ENCODE data around the gene CFL1. TPM values are rescaled to one million over a fixed set of nuclear protein-coding genes. Genes with fewer than 3 reads are reported as not detected.

The CFL1 gene
- total RNA-seq: 2,195 and 2,365 TPM in 2 replicates

- no peak for TF ChIP-seq CTCF (conservative IDR thresholded peaks at IDR 0.05; ENCODE audit: low read depth, low read length)
- peak within 1 kb of the TSS; percentile 98 for H3K4me3 ChIP-seq (ENCODE audit: low read depth, low read length)
- DNase-seq (ENCODE audit: low read depth): peak; percentile 51
Measured at GRCh38 chr11:65857853-65858680, at the start of gene CFL1. Gene CFL1, minus strand, starts transcription at chr11:65858180. Its CDS starts 81 bp downstream, at chr11:65858099.

- DNase-seq (ENCODE audit: low read depth): no peak
- no peak overlapping the region for H3K4me3 ChIP-seq (ENCODE audit: low read depth, low read length)
- no peak for TF ChIP-seq CTCF (conservative IDR thresholded peaks at IDR 0.05; ENCODE audit: low read depth, low read length)
Measured at GRCh38 chr11:65906602-65907001, 48.6 kb upstream of the CFL1 start.

- no peak for TF ChIP-seq CTCF (conservative IDR thresholded peaks at IDR 0.05; ENCODE audit: low read depth, low read length)
- no peak overlapping the region for H3K4me3 ChIP-seq (ENCODE audit: low read depth, low read length)
Measured at GRCh38 chr11:65903715-65904114, 45.7 kb upstream of the CFL1 start.

GRCh38 chr11:65903068-65903481 is 45.1 kb upstream of the CFL1 start:
- no peak for DNase-seq (ENCODE audit: low read depth)
- no peak for TF ChIP-seq CTCF (conservative IDR thresholded peaks at IDR 0.05; ENCODE audit: low read depth, low read length)
- H3K4me3 ChIP-seq (ENCODE audit: low read depth, low read length): no peak overlapping the region

More at GRCh38 chr11:65903715-65904114, 45.7 kb upstream of the CFL1 start:
- DNase-seq (ENCODE audit: low read depth): no peak

GRCh38 chr11:65900899-65901180 is 42.9 kb upstream of the CFL1 start:
- no peak for DNase-seq (ENCODE audit: low read depth)
- TF ChIP-seq CTCF (conservative IDR thresholded peaks at IDR 0.05; ENCODE audit: low read depth, low read length): no peak
- H3K4me3 ChIP-seq (ENCODE audit: low read depth, low read length): peak overlapping the region; percentile 80

- TF ChIP-seq CTCF (conservative IDR thresholded peaks at IDR 0.05; ENCODE audit: low read depth, low read length): no peak
- DNase-seq (ENCODE audit: low read depth): no peak
- peak within 1 kb of the TSS; percentile 80 for H3K4me3 ChIP-seq (ENCODE audit: low read depth, low read length)
Measured at GRCh38 chr11:65900125-65900898, 42.3 kb upstream of the CFL1 start, which contains the start of gene FOSL1. Gene FOSL1, minus strand, starts transcription at chr11:65900388. Its CDS starts 49 bp downstream, at chr11:65900339.
